GM18498 (cell line): ENCODE measurements around the gene APIP.

Experiments
- ATAC-seq: cut with Tn5 transposase; IDR thresholded peaks from one replicate; pipeline ENCODE4 v1.9.1; 2021; ENCODE audit warnings: mild to moderate bottlenecking, moderate library complexity; ENCODE audit not compliant: unreplicated experiment

The APIP gene

GRCh38 chr11:34890089-34890488 lies 26.1 kb downstream of the APIP start:
- ATAC-seq: no peak

GRCh38 chr11:34887260-34887659 lies 28.9 kb downstream of the APIP start:
- ATAC-seq: no peak

GRCh38 chr11:34886609-34887008 lies 29.6 kb downstream of the APIP start:
- no peak for ATAC-seq

GRCh38 chr11:34881900-34882299 lies 34.3 kb downstream of the APIP start:
- ATAC-seq: no peak

- ATAC-seq: no peak
These were observed 38.7 kb downstream of the APIP start for GRCh38 chr11:34877375-34877975.

GRCh38 chr11:34874202-34874601 lies 42.0 kb downstream of the APIP start:
- ATAC-seq: no peak

GRCh38 chr11:34870548-34871196 lies 45.5 kb downstream of the APIP start:
- ATAC-seq: no peak

GRCh38 chr11:34869425-34869824 lies 46.8 kb downstream of the APIP start:
- no peak for ATAC-seq

- ATAC-seq: no peak
These were observed 49.8 kb downstream of the APIP start for GRCh38 chr11:34866375-34866774.

- no peak for ATAC-seq
These were observed 50.9 kb downstream of the APIP start for GRCh38 chr11:34865261-34865660.

GRCh38 chr11:34864424-34864823 lies 51.8 kb downstream of the APIP start:
- no peak for ATAC-seq

- no peak for ATAC-seq
These were observed 53.1 kb downstream of the APIP start for GRCh38 chr11:34863048-34863447.

GRCh38 chr11:34860518-34860917 lies 55.7 kb downstream of the APIP start:
- ATAC-seq: no peak

- ATAC-seq: no peak
These were observed 56.1 kb downstream of the APIP start for GRCh38 chr11:34860034-34860433.

GRCh38 chr11:34859496-34859895 lies 56.7 kb downstream of the APIP start:
- ATAC-seq: no peak

- ATAC-seq: no peak
These were observed 58.7 kb downstream of the APIP start for GRCh38 chr11:34857463-34857862.

GRCh38 chr11:34856251-34856650 lies 59.9 kb downstream of the APIP start:
- no peak for ATAC-seq

GRCh38 chr11:34855754-34856095 lies 60.5 kb downstream of the APIP start:
- ATAC-seq: no peak

GRCh38 chr11:34855021-34855753 lies 61.0 kb downstream of the APIP start:
- no peak for ATAC-seq

GRCh38 chr11:34851916-34852315 lies 64.3 kb downstream of the APIP start:
- no peak for ATAC-seq

GRCh38 chr11:34850334-34850733 lies 65.8 kb downstream of the APIP start:
- ATAC-seq: no peak

GRCh38 chr11:34846467-34846866 lies 69.7 kb downstream of the APIP start:
- no peak for ATAC-seq
